Measurements from ENCODE around the gene DNAJB9. TPM values are rescaled to one million over a fixed set of nuclear protein-coding genes. Genes with fewer than 3 reads are reported as not detected.

Gene DNAJB9
- total and polyA plus RNA-seq, 3 donors from 2014 or later = 28.8 to 63.3 (median 37.7) TPM

- intact Hi-C loops (cut with DNase I; ENCODE audit: low total_unique reads) = no loop called here
- Histone ChIP-seq H3K27me3 (no peaks in the 10 kb centered on the region), H3K9me3 (no peaks in the 10 kb centered on the region), H3K36me3 (ENCODE audit: low read depth, missing control alignments) (no peaks in the 10 kb centered on the region), H3K4me1 (no peaks in the 10 kb centered on the region), H3K4me3 (no peak overlapping the region), H3K27ac (no peak overlapping the region)
- no peak for DNase-seq
- no peak for TF ChIP-seq POLR2A (IDR thresholded peaks at IDR 0.05)
- TF ChIP-seq CTCF (IDR thresholded peaks at IDR 0.05) = no peak
- WGBS, 2 donors = 99% methylated on average over 3 of the region's 3 CpGs
Measured at GRCh38 chr7:108557191-108557590, 12.5 kb upstream of the DNAJB9 start.

GRCh38 chr7:108557617-108558016, 12.1 kb upstream of the DNAJB9 start:
- Histone ChIP-seq H3K36me3 (ENCODE audit: low read depth, missing control alignments) (no peaks in the 10 kb centered on the region), H3K4me1 (no peaks in the 10 kb centered on the region), H3K4me3 (no peak overlapping the region), H3K27ac (no peak overlapping the region), H3K27me3 (no peaks in the 10 kb centered on the region), H3K9me3 (no peaks in the 10 kb centered on the region)
- intact Hi-C loops (cut with DNase I; ENCODE audit: low total_unique reads) = no loop called here
- TF ChIP-seq CTCF (IDR thresholded peaks at IDR 0.05) (no peak), POLR2A (IDR thresholded peaks at IDR 0.05) (no peak)
- DNase-seq = no peak
- WGBS, 2 donors = 95% methylated on average over 1 of the region's 1 CpG

GRCh38 chr7:108559253-108559652, 10.4 kb upstream of the DNAJB9 start:
- WGBS, 2 donors = 81 to 89% methylated on average over 4 of the region's 4 CpGs
- intact Hi-C loops (cut with DNase I; ENCODE audit: low total_unique reads) = no loop called here

GRCh38 chr7:108561047-108561619, 8.5 kb upstream of the DNAJB9 start:
- DNase-seq = no peak
- 90 to 93% methylated on average over 4 of the region's 4 CpGs for WGBS, 2 donors
- TF ChIP-seq CTCF (IDR thresholded peaks at IDR 0.05) = no peak
- TF ChIP-seq POLR2A (IDR thresholded peaks at IDR 0.05) = no peak
- Histone ChIP-seq H3K36me3 (ENCODE audit: low read depth, missing control alignments) (no peaks in the 10 kb centered on the region), H3K4me3 (no peak overlapping the region), H3K27me3 (no peaks in the 10 kb centered on the region), H3K9me3 (no peaks in the 10 kb centered on the region), H3K4me1 (no peaks in the 10 kb centered on the region), H3K27ac (no peak overlapping the region)
- intact Hi-C loops (cut with DNase I; ENCODE audit: low total_unique reads) = no loop called here

More at GRCh38 chr7:108559253-108559652, 10.4 kb upstream of the DNAJB9 start:
- Histone ChIP-seq H3K27me3 (no peaks in the 10 kb centered on the region), H3K27ac (no peak overlapping the region), H3K4me1 (no peaks in the 10 kb centered on the region), H3K36me3 (ENCODE audit: low read depth, missing control alignments) (no peaks in the 10 kb centered on the region), H3K9me3 (no peaks in the 10 kb centered on the region), H3K4me3 (no peak overlapping the region)
- no peak for TF ChIP-seq POLR2A (IDR thresholded peaks at IDR 0.05)
- no peak for TF ChIP-seq CTCF (IDR thresholded peaks at IDR 0.05)
- DNase-seq = no peak

- no peaks in the 10 kb centered on the region for H3K9me3 ChIP-seq
- TF ChIP-seq CTCF (IDR thresholded peaks at IDR 0.05) = no peak
- no peak for TF ChIP-seq POLR2A (IDR thresholded peaks at IDR 0.05)
- no peaks in the 10 kb centered on the region for H3K27me3 ChIP-seq
- DNase-seq = no peak
- intact Hi-C loops (cut with DNase I; ENCODE audit: low total_unique reads) = no loop called here
- H3K27ac ChIP-seq = no peak overlapping the region
- no peaks in the 10 kb centered on the region for H3K4me1 ChIP-seq
- no peaks in the 10 kb centered on the region for H3K36me3 ChIP-seq (ENCODE audit: low read depth, missing control alignments)
- no peak overlapping the region for H3K4me3 ChIP-seq
Measured at GRCh38 chr7:108565987-108566386, 3.7 kb upstream of the DNAJB9 start.
